Stimulated activated naive CD4-positive, alpha-beta T cell (primary cell): ENCODE results near the gene NR2F2.

Source experiments
- DNase-seq, 6 experiments: peaks; one replicate each; lab custom pipeline; 2025; lab: John Stamatoyannopoulos, UW

Gene NR2F2

GRCh38 chr15:96353930-96354730 is 23.6 kb downstream of the NR2F2 start:
- DNase-seq: no peak

GRCh38 chr15:96354731-96355567 is 24.4 kb downstream of the NR2F2 start:
- DNase-seq: no peak

- no peak for DNase-seq
Measured at GRCh38 chr15:96355568-96356187, 25.2 kb downstream of the NR2F2 start.

- peak; percentile 16 to 72 (median 41) for DNase-seq
Measured at GRCh38 chr15:96356494-96357455, 26.3 kb downstream of the NR2F2 start.

GRCh38 chr15:96358001-96358801 is 27.7 kb downstream of the NR2F2 start:
- DNase-seq: no peak

- no peak for DNase-seq
Measured at GRCh38 chr15:96358821-96359615, 28.5 kb downstream of the NR2F2 start.

- no peak for DNase-seq
Measured at GRCh38 chr15:96359616-96360521, 29.4 kb downstream of the NR2F2 start.

GRCh38 chr15:96360581-96361308 is 30.2 kb downstream of the NR2F2 start:
- DNase-seq: no peak

- DNase-seq: no peak
Measured at GRCh38 chr15:96361309-96362010, 31.0 kb downstream of the NR2F2 start.

GRCh38 chr15:96362011-96362754 is 31.7 kb downstream of the NR2F2 start:
- no peak for DNase-seq

- no peak for DNase-seq
Measured at GRCh38 chr15:96362755-96363651, 32.5 kb downstream of the NR2F2 start.

GRCh38 chr15:96363707-96364106 is 33.2 kb downstream of the NR2F2 start:
- DNase-seq: no peak

- no peak for DNase-seq
Measured at GRCh38 chr15:96365781-96366525, 35.5 kb downstream of the NR2F2 start.

- DNase-seq: no peak
Measured at GRCh38 chr15:96366526-96366877, 36.0 kb downstream of the NR2F2 start.
